Measurements from ENCODE around the gene PSMA6. TPM values are rescaled to one million over a fixed set of nuclear protein-coding genes. Genes with fewer than 3 reads are reported as not detected.

The PSMA6 gene
- total RNA-seq, 1 donor from 2014 or later, result 196 TPM

GRCh38 chr14:35361141-35361480 lies 68.9 kb downstream of the PSMA6 start:
- no peak for DNase-seq (ENCODE audit: low read depth)
- TF ChIP-seq CTCF (conservative IDR thresholded peaks at IDR 0.05; ENCODE audit: low read depth, low read length), result no peak
- H3K4me3 ChIP-seq (ENCODE audit: low read depth, low read length), result no peak overlapping the region

- TF ChIP-seq CTCF (conservative IDR thresholded peaks at IDR 0.05; ENCODE audit: low read depth, low read length), result no peak
- DNase-seq (ENCODE audit: low read depth), result no peak
- H3K4me3 ChIP-seq (ENCODE audit: low read depth, low read length), result no peak overlapping the region
Measured at GRCh38 chr14:35362450-35362849, 70.3 kb downstream of the PSMA6 start.

GRCh38 chr14:35362911-35363374 lies 70.8 kb downstream of the PSMA6 start:
- no peak for DNase-seq (ENCODE audit: low read depth)
- no peak overlapping the region for H3K4me3 ChIP-seq (ENCODE audit: low read depth, low read length)
- no peak for TF ChIP-seq CTCF (conservative IDR thresholded peaks at IDR 0.05; ENCODE audit: low read depth, low read length)

GRCh38 chr14:35365130-35366055 lies 73.2 kb downstream of the PSMA6 start:
- TF ChIP-seq CTCF (conservative IDR thresholded peaks at IDR 0.05; ENCODE audit: low read depth, low read length), result no peak
- DNase-seq (ENCODE audit: low read depth), result peak; percentile 78
- H3K4me3 ChIP-seq (ENCODE audit: low read depth, low read length), result no peak overlapping the region

DNA sequence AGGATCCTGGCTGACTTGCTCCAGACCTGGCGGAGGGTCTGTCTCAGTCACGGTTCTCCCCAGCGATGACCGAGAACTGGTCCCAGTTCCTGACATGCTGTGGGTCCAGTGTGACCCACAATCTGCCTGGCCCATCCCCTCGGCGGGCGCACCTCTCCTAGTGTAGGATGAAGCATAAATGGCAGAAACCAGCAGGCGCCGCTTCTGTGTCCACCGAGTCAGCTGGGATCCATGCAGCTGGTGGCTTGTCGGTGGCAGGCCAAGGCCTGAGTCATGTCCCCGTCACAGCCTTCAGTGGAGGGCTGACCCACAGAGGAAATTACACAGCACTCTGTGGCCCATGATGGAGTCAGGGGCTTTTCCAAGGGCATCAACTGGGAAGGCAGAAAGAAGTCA lies 73.9 kb downstream of the PSMA6 start:
- H3K4me3 ChIP-seq (ENCODE audit: low read depth, low read length), result no peak overlapping the region
- DNase-seq (ENCODE audit: low read depth), result no peak
- no peak for TF ChIP-seq CTCF (conservative IDR thresholded peaks at IDR 0.05; ENCODE audit: low read depth, low read length)

- no peak for TF ChIP-seq CTCF (conservative IDR thresholded peaks at IDR 0.05; ENCODE audit: low read depth, low read length)
- no peak for DNase-seq (ENCODE audit: low read depth)
Measured at GRCh38 chr14:35366521-35366976, 74.4 kb downstream of the PSMA6 start.

GRCh38 chr14:35367056-35367372 lies 74.8 kb downstream of the PSMA6 start:
- TF ChIP-seq CTCF (conservative IDR thresholded peaks at IDR 0.05; ENCODE audit: low read depth, low read length), result no peak
- no peak for DNase-seq (ENCODE audit: low read depth)
- no peak overlapping the region for H3K4me3 ChIP-seq (ENCODE audit: low read depth, low read length)

More at GRCh38 chr14:35366521-35366976, 74.4 kb downstream of the PSMA6 start:
- H3K4me3 ChIP-seq (ENCODE audit: low read depth, low read length), result no peak overlapping the region
